Rectal smooth muscle tissue (tissue), 1 donor: ENCODE measurements around the gene GNA15.
A peak's percentile ranks its signal among the peaks of the same experiment; 100 is the strongest.

Source experiments
- H3K27ac ChIP-seq: one replicate; pipeline ENCODE4 v1.7.0; 2013; ENCODE audit warnings: low read depth, low read length, inconsistent platforms
- H3K27me3 ChIP-seq: one replicate; pipeline ENCODE4 v1.7.0; 2013; ENCODE audit warnings: low read length; ENCODE audit not compliant: control insufficient read depth, insufficient read depth
- H3K36me3 ChIP-seq: one replicate; pipeline ENCODE4 v1.7.0; 2013; ENCODE audit warnings: low read length; ENCODE audit not compliant: control insufficient read depth, insufficient read depth
- H3K4me1 ChIP-seq: one replicate; pipeline ENCODE4 v1.7.0; 2013; ENCODE audit warnings: low read length; ENCODE audit not compliant: control insufficient read depth, insufficient read depth
- H3K4me3 ChIP-seq: one replicate; pipeline ENCODE4 v1.7.0; 2013; ENCODE audit warnings: low read length
- H3K9ac ChIP-seq: one replicate; pipeline ENCODE4 v1.7.0; 2013; ENCODE audit warnings: low read length

Gene GNA15

GRCh38 chr19:3099347-3100145 lies 36.3 kb upstream of the GNA15 start:
- Histone ChIP-seq H3K9ac (no peak overlapping the region), H3K4me3 (peak overlapping the region; percentile 74), H3K27ac (peak overlapping the region; percentile 80), H3K36me3 (no peaks in the 10 kb centered on the region), H3K4me1 (peaks cover 32% of the 10 kb centered on the region), H3K27me3 (no peaks in the 10 kb centered on the region)

- no peak overlapping the region for H3K27ac ChIP-seq
- H3K9ac ChIP-seq = no peak overlapping the region
- H3K4me1 ChIP-seq = peaks cover 32% of the 10 kb centered on the region
- H3K36me3 ChIP-seq = no peaks in the 10 kb centered on the region
- H3K27me3 ChIP-seq = no peaks in the 10 kb centered on the region
- no peak overlapping the region for H3K4me3 ChIP-seq
These were observed 35.5 kb upstream of the GNA15 start for GRCh38 chr19:3100331-3100730.

- no peaks in the 10 kb centered on the region for H3K36me3 ChIP-seq
- H3K4me3 ChIP-seq = no peak overlapping the region
- no peaks in the 10 kb centered on the region for H3K27me3 ChIP-seq
- H3K9ac ChIP-seq = no peak overlapping the region
- no peak overlapping the region for H3K27ac ChIP-seq
- H3K4me1 ChIP-seq = peaks cover 31% of the 10 kb centered on the region
These were observed 34.8 kb upstream of the GNA15 start for GRCh38 chr19:3100747-3101730.

- no peaks in the 10 kb centered on the region for H3K27me3 ChIP-seq
- no peak overlapping the region for H3K9ac ChIP-seq
- no peak overlapping the region for H3K4me3 ChIP-seq
- no peaks in the 10 kb centered on the region for H3K36me3 ChIP-seq
- H3K27ac ChIP-seq = no peak overlapping the region
- peaks cover 17% of the 10 kb centered on the region for H3K4me1 ChIP-seq
These were observed 33.3 kb upstream of the GNA15 start for GRCh38 chr19:3102239-3103140.

- no peak overlapping the region for H3K9ac ChIP-seq
- no peak overlapping the region for H3K27ac ChIP-seq
- H3K36me3 ChIP-seq = no peaks in the 10 kb centered on the region
These were observed 31.2 kb upstream of the GNA15 start for GRCh38 chr19:3104708-3104983.

GRCh38 chr19:3105641-3106508 lies 30.0 kb upstream of the GNA15 start:
- Histone ChIP-seq H3K4me3 (no peak overlapping the region), H3K27ac (no peak overlapping the region), H3K4me1 (peaks cover 2% of the 10 kb centered on the region), H3K36me3 (no peaks in the 10 kb centered on the region), H3K27me3 (no peaks in the 10 kb centered on the region), H3K9ac (no peak overlapping the region)

More at GRCh38 chr19:3104708-3104983, 31.2 kb upstream of the GNA15 start:
- no peaks in the 10 kb centered on the region for H3K27me3 ChIP-seq
- H3K4me3 ChIP-seq = no peak overlapping the region
- peaks cover 2% of the 10 kb centered on the region for H3K4me1 ChIP-seq

GRCh38 chr19:3106509-3107141 lies 29.2 kb upstream of the GNA15 start:
- Histone ChIP-seq H3K27me3 (no peaks in the 10 kb centered on the region), H3K36me3 (peaks cover 4% of the 10 kb centered on the region), H3K9ac (no peak overlapping the region), H3K4me3 (no peak overlapping the region), H3K27ac (no peak overlapping the region), H3K4me1 (peaks cover 2% of the 10 kb centered on the region)

- Histone ChIP-seq H3K9ac (no peak overlapping the region), H3K27ac (no peak overlapping the region), H3K4me3 (no peak overlapping the region), H3K4me1 (peaks cover 2% of the 10 kb centered on the region), H3K27me3 (no peaks in the 10 kb centered on the region), H3K36me3 (peaks cover 7% of the 10 kb centered on the region)
These were observed 28.2 kb upstream of the GNA15 start for GRCh38 chr19:3107658-3108057.

GRCh38 chr19:3108775-3109174 lies 27.1 kb upstream of the GNA15 start:
- H3K4me3 ChIP-seq = no peak overlapping the region
- no peaks in the 10 kb centered on the region for H3K4me1 ChIP-seq
- H3K9ac ChIP-seq = no peak overlapping the region
- H3K36me3 ChIP-seq = peaks cover 7% of the 10 kb centered on the region
- no peaks in the 10 kb centered on the region for H3K27me3 ChIP-seq
- no peak overlapping the region for H3K27ac ChIP-seq

GRCh38 chr19:3109491-3109890 lies 26.3 kb upstream of the GNA15 start:
- no peak overlapping the region for H3K9ac ChIP-seq
- H3K27ac ChIP-seq = no peak overlapping the region
- H3K4me3 ChIP-seq = no peak overlapping the region
- no peaks in the 10 kb centered on the region for H3K4me1 ChIP-seq
- no peaks in the 10 kb centered on the region for H3K27me3 ChIP-seq
- H3K36me3 ChIP-seq = peaks cover 7% of the 10 kb centered on the region
